ENCODE data around the gene PLAAT3.
"Not testable (repeated sequence)": the region's sequence is repeated elsewhere in the genome, so short reads cannot be mapped to it uniquely, and the experiment has no call there.

PLAAT3 gene

DNA sequence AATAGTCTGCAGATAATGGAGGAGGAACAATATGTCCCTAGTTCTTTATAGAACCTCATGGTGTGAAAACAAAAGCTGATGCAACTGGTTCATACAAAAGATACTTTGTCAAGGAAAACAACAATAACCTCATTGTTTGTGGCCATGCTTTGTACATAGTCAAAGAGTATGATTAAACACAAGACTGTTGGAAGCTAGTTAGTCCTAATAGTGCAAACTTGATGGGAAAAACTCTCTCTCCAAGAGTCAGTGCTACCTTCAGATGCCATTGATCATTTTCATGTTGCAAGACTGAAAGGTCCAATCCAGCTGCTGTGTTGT, 30.9 kb downstream of the PLAAT3 start:
- DNase-seq (ENCODE audit: low spot score): no peak
- in situ Hi-C loops (cut with MboI; ENCODE audit: low sequenced_read_pairs, unreplicated experiment): no loop called here
- TF ChIP-seq, protein P1, sequence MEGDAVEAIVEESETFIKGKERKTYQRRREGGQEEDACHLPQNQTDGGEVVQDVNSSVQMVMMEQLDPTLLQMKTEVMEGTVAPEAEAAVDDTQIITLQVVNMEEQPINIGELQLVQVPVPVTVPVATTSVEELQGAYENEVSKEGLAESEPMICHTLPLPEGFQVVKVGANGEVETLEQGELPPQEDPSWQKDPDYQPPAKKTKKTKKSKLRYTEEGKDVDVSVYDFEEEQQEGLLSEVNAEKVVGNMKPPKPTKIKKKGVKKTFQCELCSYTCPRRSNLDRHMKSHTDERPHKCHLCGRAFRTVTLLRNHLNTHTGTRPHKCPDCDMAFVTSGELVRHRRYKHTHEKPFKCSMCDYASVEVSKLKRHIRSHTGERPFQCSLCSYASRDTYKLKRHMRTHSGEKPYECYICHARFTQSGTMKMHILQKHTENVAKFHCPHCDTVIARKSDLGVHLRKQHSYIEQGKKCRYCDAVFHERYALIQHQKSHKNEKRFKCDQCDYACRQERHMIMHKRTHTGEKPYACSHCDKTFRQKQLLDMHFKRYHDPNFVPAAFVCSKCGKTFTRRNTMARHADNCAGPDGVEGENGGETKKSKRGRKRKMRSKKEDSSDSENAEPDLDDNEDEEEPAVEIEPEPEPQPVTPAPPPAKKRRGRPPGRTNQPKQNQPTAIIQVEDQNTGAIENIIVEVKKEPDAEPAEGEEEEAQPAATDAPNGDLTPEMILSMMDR (IDR thresholded peaks at IDR 0.05; ENCODE audit: borderline replicate concordance, control extremely low read depth, extremely low read depth, insufficient read depth, missing control alignments): no peak

DNA sequence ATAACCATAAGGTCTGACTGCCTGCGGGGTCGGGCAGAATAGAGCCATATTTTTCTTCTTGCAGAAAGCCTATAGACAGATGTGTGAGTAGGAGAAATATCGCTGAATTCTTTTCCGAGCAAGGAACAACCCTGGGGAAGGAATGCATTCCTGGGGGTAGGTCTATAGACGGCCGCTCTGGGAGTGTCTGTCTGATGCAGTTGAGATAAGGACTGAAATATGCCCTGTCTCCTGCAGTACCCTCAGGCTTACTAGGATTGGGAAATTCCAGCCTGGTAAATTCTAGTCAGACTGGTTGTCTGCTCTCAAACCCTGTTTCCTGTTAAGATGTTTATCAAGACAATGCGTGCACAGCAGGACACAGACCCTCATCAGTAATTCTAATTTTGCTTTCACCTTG, 33.0 kb downstream of the PLAAT3 start:
- in situ Hi-C loops (cut with MboI; ENCODE audit: low sequenced_read_pairs, unreplicated experiment); DNase-seq (ENCODE audit: low spot score): not testable (repeated sequence)

DNA sequence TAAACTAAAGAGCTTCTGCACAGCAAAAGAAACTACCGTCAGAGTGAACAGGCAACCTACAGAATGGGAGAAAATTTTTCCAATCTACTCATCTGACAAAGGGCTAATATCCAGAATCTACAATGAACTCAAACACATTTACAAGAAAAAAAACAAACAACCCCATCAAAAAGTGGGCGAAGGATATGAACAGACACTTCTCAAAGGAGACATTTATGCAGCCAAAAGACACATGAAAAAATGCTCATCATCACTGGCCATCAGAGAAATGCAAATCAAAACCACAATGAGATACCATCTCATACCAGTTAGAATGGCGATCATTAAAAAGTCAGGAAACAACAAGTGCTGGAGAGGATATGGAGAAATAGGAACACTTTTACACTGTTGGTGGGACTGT, 35.4 kb downstream of the PLAAT3 start:
- DNase-seq (ENCODE audit: low spot score); in situ Hi-C loops (cut with MboI; ENCODE audit: low sequenced_read_pairs, unreplicated experiment): not testable (repeated sequence)

DNA sequence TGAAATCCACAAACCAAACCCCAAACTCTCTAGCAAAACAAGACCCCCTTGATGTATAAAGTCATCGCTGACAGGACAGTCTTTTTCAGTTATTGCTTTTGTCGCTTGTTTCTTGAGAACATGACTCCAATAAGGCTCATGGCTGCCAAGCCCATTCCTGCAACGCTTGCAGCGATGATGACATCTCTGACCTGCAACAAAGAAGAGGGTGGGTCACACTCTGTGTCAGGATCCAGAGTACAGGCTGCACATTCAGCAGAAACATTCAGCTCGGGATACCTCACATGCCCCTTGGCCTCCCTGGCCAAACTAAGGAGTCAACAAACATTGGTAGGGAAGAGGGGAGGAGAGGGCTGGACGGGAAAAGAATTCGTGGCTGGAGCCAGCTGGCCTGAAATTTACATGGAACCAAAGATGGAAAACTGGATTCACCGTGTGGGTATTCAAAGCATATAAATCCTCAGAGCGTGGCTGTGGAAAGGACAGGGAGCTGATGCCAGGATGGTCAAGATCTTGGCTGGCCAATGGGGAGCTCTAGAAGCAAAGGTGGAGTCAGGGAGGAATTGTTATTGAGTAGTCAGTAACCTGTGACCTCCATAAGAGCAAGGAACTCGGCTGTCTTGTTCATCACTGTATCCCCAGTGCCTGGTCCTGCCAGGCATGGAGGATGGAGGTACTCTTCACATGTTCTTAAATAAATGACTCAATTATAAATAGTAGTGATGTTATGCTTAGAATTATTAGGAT, 39.2 kb downstream of the PLAAT3 start:
- in situ Hi-C loops (cut with MboI; ENCODE audit: low sequenced_read_pairs, unreplicated experiment): no loop called here
- no peak for DNase-seq (ENCODE audit: low spot score)
- TF ChIP-seq, protein P1 (IDR thresholded peaks at IDR 0.05; ENCODE audit: borderline replicate concordance, control extremely low read depth, extremely low read depth, insufficient read depth, missing control alignments): no peak

DNA sequence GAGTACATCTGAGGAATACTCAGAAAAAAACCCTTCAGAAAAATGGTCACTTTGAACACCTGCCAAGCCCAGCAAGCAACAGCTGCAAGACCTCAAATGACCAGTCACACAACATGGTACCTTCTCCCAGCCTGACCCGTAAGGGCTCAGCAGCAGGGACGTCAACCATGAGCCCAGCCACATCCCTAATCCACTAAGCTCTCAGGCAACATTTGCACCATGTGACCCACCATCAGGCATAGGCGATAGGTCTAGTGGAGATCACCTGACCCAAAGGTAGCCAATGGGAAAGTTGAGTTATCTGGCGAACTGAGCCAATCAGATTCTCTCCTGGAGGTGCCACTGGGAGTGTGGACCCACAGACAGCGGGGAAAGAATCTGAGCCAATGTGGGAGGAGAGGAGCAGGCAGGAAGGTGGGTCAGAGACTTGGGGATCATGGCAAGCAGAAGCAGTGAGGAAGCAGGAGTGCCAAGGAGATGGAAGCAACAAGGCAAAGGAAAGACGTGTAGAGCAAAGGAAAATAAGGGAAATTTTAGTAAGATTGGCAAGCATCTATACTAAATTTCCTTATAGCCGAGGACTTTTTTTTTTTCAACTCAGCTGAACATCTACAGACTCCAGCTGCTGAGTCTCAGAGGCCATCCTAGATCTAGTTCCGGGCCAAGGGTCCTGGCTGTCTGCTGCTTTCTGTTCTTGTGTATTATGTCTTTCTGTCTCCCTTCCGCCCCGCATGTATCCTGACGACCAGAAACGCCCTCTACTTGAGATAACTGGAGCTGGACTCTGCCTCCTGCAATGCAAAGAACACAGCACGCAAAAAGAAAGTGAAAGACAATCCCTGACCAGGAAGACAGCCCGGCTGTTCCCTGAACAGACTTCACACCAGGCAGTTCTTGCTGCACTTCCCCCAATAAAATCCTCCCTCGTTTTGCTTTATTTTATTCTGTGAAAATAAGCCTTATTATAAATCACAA, 40.1 kb downstream of the PLAAT3 start:
- DNase-seq (ENCODE audit: low spot score): no peak
- TF ChIP-seq, protein P1 (IDR thresholded peaks at IDR 0.05; ENCODE audit: borderline replicate concordance, control extremely low read depth, extremely low read depth, insufficient read depth, missing control alignments): no peak
- in situ Hi-C loops (cut with MboI; ENCODE audit: low sequenced_read_pairs, unreplicated experiment): no loop called here

DNA sequence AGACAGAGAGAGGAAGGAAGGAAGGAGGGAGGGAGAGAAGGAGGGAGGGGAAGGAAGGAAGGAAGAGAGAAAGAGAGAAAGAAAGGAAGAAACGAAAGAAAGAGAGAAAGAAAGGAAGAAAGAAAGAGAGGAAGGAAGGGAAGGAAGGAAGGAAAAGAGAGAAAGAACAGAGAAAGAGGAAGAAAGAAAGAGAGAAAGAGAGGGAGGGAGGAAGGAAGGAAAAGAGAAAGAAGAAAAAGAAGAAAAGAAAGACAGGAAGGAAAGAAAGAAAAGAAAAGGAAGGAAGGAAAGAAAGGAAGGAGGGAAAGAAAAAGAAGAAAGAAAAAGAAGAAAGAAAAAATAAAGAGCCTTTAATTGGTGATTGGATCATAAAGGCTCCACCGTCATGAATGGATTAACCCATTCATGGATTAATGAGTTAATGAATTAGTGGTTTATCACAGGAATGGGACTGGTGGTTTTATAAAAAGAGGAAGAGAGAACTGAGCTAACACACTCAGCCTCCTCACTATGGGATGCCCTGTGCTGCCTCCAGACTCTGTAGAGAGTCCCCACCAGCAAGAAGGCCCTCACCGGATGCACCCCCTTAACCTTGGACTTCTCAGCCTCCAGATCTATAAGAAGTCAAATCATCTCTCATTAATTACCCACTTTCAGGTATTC, 42.1 kb downstream of the PLAAT3 start:
- in situ Hi-C loops (cut with MboI; ENCODE audit: low sequenced_read_pairs, unreplicated experiment): no loop called here
- TF ChIP-seq, protein P1 (IDR thresholded peaks at IDR 0.05; ENCODE audit: borderline replicate concordance, control extremely low read depth, extremely low read depth, insufficient read depth, missing control alignments): no peak

DNA sequence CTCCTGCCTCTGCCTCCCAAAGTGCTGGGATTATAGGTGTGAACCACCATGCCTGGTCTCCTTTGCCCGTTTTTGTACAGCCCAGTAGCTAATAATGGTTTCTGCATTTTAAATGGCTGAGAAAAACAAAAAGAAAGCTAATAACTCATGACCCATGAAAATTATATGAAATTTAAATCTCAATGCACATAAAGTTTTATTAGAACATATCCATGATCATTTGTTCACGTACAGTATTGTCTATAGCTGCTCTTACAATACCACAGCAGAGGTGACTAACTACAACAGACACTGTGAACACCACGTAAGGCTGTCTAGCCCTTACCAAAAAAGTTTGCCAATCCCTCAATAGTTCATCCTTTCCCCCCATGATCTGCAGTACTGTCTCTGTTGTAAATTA, 44.7 kb downstream of the PLAAT3 start:
- TF ChIP-seq, protein P1 (IDR thresholded peaks at IDR 0.05; ENCODE audit: borderline replicate concordance, control extremely low read depth, extremely low read depth, insufficient read depth, missing control alignments): no peak
- in situ Hi-C loops (cut with MboI; ENCODE audit: low sequenced_read_pairs, unreplicated experiment): no loop called here
- DNase-seq (ENCODE audit: low spot score): no peak

More for the DNA sequence above, 42.1 kb downstream of the PLAAT3 start:
- no peak for DNase-seq (ENCODE audit: low spot score)
